ENCODE measurements around the gene FIBP. TPM values are rescaled to one million over a fixed set of nuclear protein-coding genes. Genes with fewer than 3 reads are reported as not detected.

Gene FIBP
- total and polyA plus RNA-seq, 2 of the 4 experiments (the other 2 are of a cell fraction): 141 to 182 TPM

DNA sequence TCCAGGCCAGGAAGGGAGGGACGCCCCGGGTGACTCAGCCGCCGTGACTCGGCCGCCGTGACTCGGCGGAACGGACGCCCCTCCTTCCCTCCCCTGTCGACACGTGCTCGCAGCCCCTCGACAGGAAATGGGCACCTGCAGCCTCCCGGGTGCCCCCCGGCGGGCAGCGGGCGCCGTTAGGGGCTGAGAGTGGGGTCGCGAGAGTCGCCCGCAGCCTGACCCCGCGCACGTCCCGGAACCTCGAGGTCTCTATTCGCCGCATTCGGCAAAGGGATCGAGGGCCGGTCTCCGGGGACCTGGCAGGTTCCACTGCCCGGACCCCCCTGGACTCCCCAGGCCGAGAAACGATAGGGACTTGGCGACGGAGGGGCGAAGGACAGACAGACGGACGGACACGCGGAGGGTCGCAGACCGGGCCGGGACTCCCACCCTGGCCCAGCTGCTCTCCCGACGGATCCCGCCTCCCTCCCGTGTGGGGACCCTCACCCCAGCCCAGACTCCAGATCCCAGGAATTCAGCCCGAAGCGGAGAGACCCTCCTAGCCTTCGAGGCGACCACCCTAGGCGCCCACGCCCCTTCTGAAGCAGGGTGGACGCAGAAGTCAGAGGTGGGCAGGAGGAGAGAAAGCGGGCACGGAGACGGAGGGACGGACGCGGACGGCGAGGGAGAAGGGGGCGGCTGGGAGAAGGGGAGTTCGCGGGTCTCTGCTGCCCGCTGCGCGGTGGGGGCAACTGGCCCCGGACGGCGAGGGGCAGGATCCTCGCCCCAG is 11.3 kb upstream of the FIBP start:
- ChIA-PET POLR2A (ENCODE audit: unreplicated experiment) (interaction anchor here (0.7 to 2.9 kb wide), 5 partner anchors 9 to 16 kb away, joined by 3 to 17 read pairs (median 7); partner anchors contain the start of genes CCDC85B and FIBP), CTCF (interaction anchor here (0.6 to 1.5 kb wide), 3 partner anchors 11 to 256 kb away, joined by 3 to 5 read pairs (median 4); partner anchors contain the start of gene FIBP)
- Histone ChIP-seq H4K20me1 (ENCODE audit: insufficient read depth, low read length) (peaks cover 51% of the 10 kb centered on the region), H2BK120ac (ENCODE audit: low read depth, low read length) (peak overlapping the region; percentile 90), H2AK5ac (ENCODE audit: low read depth, low read length) (peak overlapping the region; percentile 99), H3K4me1 (ENCODE audit: control insufficient read depth, insufficient read depth, low read length) (peaks cover 38% of the 10 kb centered on the region), H3K27me3 (ENCODE audit: control insufficient read depth, insufficient read depth, low read length) (no peaks in the 10 kb centered on the region), H2BK20ac (ENCODE audit: low read depth, low read length) (peak overlapping the region; percentile 58), H4K91ac (ENCODE audit: insufficient read depth, low read depth, low read length) (peak overlapping the region; percentile 97), H2BK15ac (ENCODE audit: low read depth, low read length) (peak overlapping the region; percentile 60; the same call in 1 of the 3 replicates), H3K4me2 (ENCODE audit: low read depth, low read length) (peak overlapping the region; percentile 78), H3K36me3 (ENCODE audit: control insufficient read depth, insufficient read depth, low read length) (peaks cover 21% of the 10 kb centered on the region), H4K8ac (ENCODE audit: low read depth in 2 of 2, low read length in 2 of 2) (peak overlapping the region; percentile 88 to 93), H2BK5ac (ENCODE audit: low read depth, low read length, poor library complexity, severe bottlenecking) (peak overlapping the region; percentile 98), H4K5ac (ENCODE audit: low read depth, low read length) (peak overlapping the region; percentile 82), H3K4ac (ENCODE audit: low read depth, low read length) (peak overlapping the region; percentile 99), H3K56ac (ENCODE audit: extremely low read depth, insufficient read depth, low read length) (peak overlapping the region; percentile 99), H3K9me1 (ENCODE audit: insufficient read depth, low read length) (peaks cover 23% of the 10 kb centered on the region), H3K9ac (ENCODE audit: low read depth, low read length) (peak overlapping the region; percentile 99), H3K4me3 (ENCODE audit: insufficient read depth, low read depth, low read length) (peak overlapping the region; percentile 98), H3K18ac (ENCODE audit: low read depth, low read length) (peak overlapping the region; percentile 96), H3K14ac (replicated peaks; ENCODE audit: low read depth, low read length) (peak overlapping the region; percentile 100), H3K79me1 (ENCODE audit: low read depth in 1 of 2, low read length in 2 of 2) (peaks cover 28 to 42% of the 10 kb centered on the region in 2 experiments), H2AFZ (replicated peaks; ENCODE audit: low read length, poor library complexity) (peak overlapping the region; percentile 72), H2AK9ac (replicated peaks; ENCODE audit: low read depth, low read length, poor library complexity) (peak overlapping the region; percentile 99), H3K23ac (ENCODE audit: low read depth, low read length) (peak overlapping the region; percentile 100), H3K9me3 (ENCODE audit: control insufficient read depth, insufficient read depth, low read length) (no peaks in the 10 kb centered on the region), H3K27ac (ENCODE audit: insufficient read depth, low read length) (peak overlapping the region; percentile 100)
- intact Hi-C loops (cut with micrococcal nuclease): loop anchor here (2.0 kb wide), 1 partner anchor 15 kb away; no protein-coding TSS in a partner anchor
- no TSS peak for BruUV-seq (replicated peaks)
- 0% methylated on average over 29 of the region's 78 CpGs; no CpG with 5 or more reads in 1 of the 2 experiments for WGBS, 2 experiments (ENCODE audit: extremely low coverage in 2 of 2, insufficient read length in 1 of 2)
- DNase-seq (peak; percentile 81), ATAC-seq (ENCODE audit: low read depth) (peak; percentile 37)
- dilution Hi-C loops (cut with HindIII; ENCODE audit: low sequenced_read_pairs, unreplicated experiment): no loop called here
- in situ Hi-C loops (cut with MboI; ENCODE audit: low sequenced_read_pairs): no loop called here
- TF ChIP-seq NFE2L2 (IDR thresholded peaks at IDR 0.05; ENCODE audit: low read depth, low read length): peak; percentile 97
- no peak for TF ChIP-seq CEBPB (IDR thresholded peaks at IDR 0.05; ENCODE audit: low read depth, low read length)
- TF ChIP-seq CHD1 (IDR thresholded peaks at IDR 0.05; ENCODE audit: low read depth, low read length): no peak; the same call in none of the 2 replicates
- TF ChIP-seq BHLHE40 (IDR thresholded peaks at IDR 0.05; ENCODE audit: low read depth, low read length): peak; percentile 95
- peak; percentile 77 for TF ChIP-seq POLR2A (IDR thresholded peaks at IDR 0.05; ENCODE audit: low read depth, low read length)
- TF ChIP-seq USF2 (IDR thresholded peaks at IDR 0.05; ENCODE audit: low read depth, low read length): peak; percentile 62
- peak; percentile 86; the same call in 1 of the 2 replicates for TF ChIP-seq MAZ (IDR thresholded peaks at IDR 0.05; ENCODE audit: borderline replicate concordance, low read depth, low read length)
- TF ChIP-seq FOS (IDR thresholded peaks at IDR 0.05; ENCODE audit: low read depth, low read length): peak; percentile 80
- TF ChIP-seq RFX5 (IDR thresholded peaks at IDR 0.05; ENCODE audit: low read depth, low read length): no peak
- TF ChIP-seq MAFK (IDR thresholded peaks at IDR 0.05; ENCODE audit: low read depth, low read length): peak; percentile 49; the same call in 1 of the 2 replicates
- peak; percentile 94; the same call in 1 of the 2 replicates for TF ChIP-seq MXI1 (IDR thresholded peaks at IDR 0.05; ENCODE audit: borderline replicate concordance, low read depth, low read length)
- TF ChIP-seq ELK1 (IDR thresholded peaks at IDR 0.05; ENCODE audit: borderline replicate concordance, low read depth, low read length): no peak
- no peak for TF ChIP-seq SMC3 (IDR thresholded peaks at IDR 0.05; ENCODE audit: low read depth, low read length)
- no peak for TF ChIP-seq RAD21 (IDR thresholded peaks at IDR 0.05; ENCODE audit: low read length)
- TF ChIP-seq RCOR1 (IDR thresholded peaks at IDR 0.05; ENCODE audit: insufficient replicate concordance, low read length): no peak
